Globus pallidus (tissue), 1 donor: ENCODE results near the gene AKT1.
"Not testable (repeated sequence)": the region's sequence is repeated elsewhere in the genome, so short reads cannot be mapped to it uniquely, and the experiment has no call there.

Experiments
- DNase-seq: peaks from one replicate; pipeline ENCODE4 v3.0.0-alpha.2; 2015; ENCODE audit warnings: low spot score

Gene AKT1

GRCh38 chr14:104739026-104739425, 56.5 kb downstream of the AKT1 start:
- DNase-seq = no peak

- no peak for DNase-seq
These were observed 57.1 kb downstream of the AKT1 start for GRCh38 chr14:104738375-104739019.

- peak; percentile 78 for DNase-seq
These were observed 59.5 kb downstream of the AKT1 start for GRCh38 chr14:104735830-104736642.

GRCh38 chr14:104734991-104735779, 60.4 kb downstream of the AKT1 start:
- no peak for DNase-seq

GRCh38 chr14:104734601-104734990, 61.0 kb downstream of the AKT1 start:
- DNase-seq = no peak

GRCh38 chr14:104734051-104734587, 61.4 kb downstream of the AKT1 start:
- no peak for DNase-seq

GRCh38 chr14:104732931-104733681, 62.4 kb downstream of the AKT1 start:
- DNase-seq = no peak

GRCh38 chr14:104732355-104732804, 63.2 kb downstream of the AKT1 start:
- no peak for DNase-seq

GRCh38 chr14:104731320-104732294, 63.9 kb downstream of the AKT1 start:
- DNase-seq = no peak

- no peak for DNase-seq
These were observed 65.1 kb downstream of the AKT1 start for GRCh38 chr14:104730487-104730886.

GRCh38 chr14:104729835-104730181, 65.7 kb downstream of the AKT1 start:
- no peak for DNase-seq

- not testable (repeated sequence) for DNase-seq
These were observed 66.2 kb downstream of the AKT1 start for GRCh38 chr14:104729176-104729834.

GRCh38 chr14:104728631-104729030, 66.9 kb downstream of the AKT1 start:
- no peak for DNase-seq

- no peak for DNase-seq
These were observed 68.7 kb downstream of the AKT1 start for GRCh38 chr14:104726600-104727451.

- DNase-seq = no peak
These were observed 69.6 kb downstream of the AKT1 start for GRCh38 chr14:104725772-104726548.

GRCh38 chr14:104724981-104725771, 70.4 kb downstream of the AKT1 start:
- DNase-seq = peak; percentile 68

- DNase-seq = no peak
These were observed 71.1 kb downstream of the AKT1 start for GRCh38 chr14:104724407-104724980.
